Effector memory CD8-positive, alpha-beta T cell (primary cell): ENCODE measurements around the gene MRPS6.

Experiments used
- ATAC-seq: fragments of 150-1000 bp; cut with Tn5 transposase; replicated peaks from 2 replicates; pipeline ENCODE4 v1.10.0; 2021; ENCODE audit warnings: mild to moderate bottlenecking, moderate library complexity
- DNase-seq, 3 experiments: peaks; one replicate each; pipeline ENCODE4 v3.0.0; 2021
- H3K27ac Mint-ChIP-seq, 2 donors: one replicate each; pipeline ENCODE4 v1.8.0; 2022; ENCODE audit warnings: mild to moderate bottlenecking in 2 of 2, mixed read lengths in 2 of 2, moderate library complexity in 2 of 2
- H3K27me3 Mint-ChIP-seq, 2 donors: one replicate each; pipeline ENCODE4 v1.8.0; 2022; ENCODE audit warnings: mixed read lengths in 2 of 2
- H3K36me3 Mint-ChIP-seq: one replicate; pipeline ENCODE4 v1.8.0; 2022; ENCODE audit warnings: mild to moderate bottlenecking, moderate library complexity, mixed read lengths; ENCODE audit not compliant: insufficient read depth
- H3K4me1 Mint-ChIP-seq, 2 donors: one replicate each; pipeline ENCODE4 v1.8.0; 2022; ENCODE audit warnings: low read depth in 2 of 2, mixed read lengths in 2 of 2
- H3K4me3 Mint-ChIP-seq, 2 donors: one replicate each; pipeline ENCODE4 v1.8.0; 2022; ENCODE audit warnings: mild to moderate bottlenecking in 2 of 2, mixed read lengths in 2 of 2, moderate library complexity in 2 of 2
- H3K9me3 Mint-ChIP-seq, 2 donors: one replicate each; pipeline ENCODE4 v1.8.0; 2022; ENCODE audit warnings: mixed read lengths in 2 of 2
- total RNA-seq, 9 experiments: gene quantifications; one replicate each; lab custom pipeline; 2026; lab: John Stamatoyannopoulos, UW

The MRPS6 gene
- 10.6 to 59.9 (median 37.1) reads per million in 9 experiments for total RNA-seq

DNA sequence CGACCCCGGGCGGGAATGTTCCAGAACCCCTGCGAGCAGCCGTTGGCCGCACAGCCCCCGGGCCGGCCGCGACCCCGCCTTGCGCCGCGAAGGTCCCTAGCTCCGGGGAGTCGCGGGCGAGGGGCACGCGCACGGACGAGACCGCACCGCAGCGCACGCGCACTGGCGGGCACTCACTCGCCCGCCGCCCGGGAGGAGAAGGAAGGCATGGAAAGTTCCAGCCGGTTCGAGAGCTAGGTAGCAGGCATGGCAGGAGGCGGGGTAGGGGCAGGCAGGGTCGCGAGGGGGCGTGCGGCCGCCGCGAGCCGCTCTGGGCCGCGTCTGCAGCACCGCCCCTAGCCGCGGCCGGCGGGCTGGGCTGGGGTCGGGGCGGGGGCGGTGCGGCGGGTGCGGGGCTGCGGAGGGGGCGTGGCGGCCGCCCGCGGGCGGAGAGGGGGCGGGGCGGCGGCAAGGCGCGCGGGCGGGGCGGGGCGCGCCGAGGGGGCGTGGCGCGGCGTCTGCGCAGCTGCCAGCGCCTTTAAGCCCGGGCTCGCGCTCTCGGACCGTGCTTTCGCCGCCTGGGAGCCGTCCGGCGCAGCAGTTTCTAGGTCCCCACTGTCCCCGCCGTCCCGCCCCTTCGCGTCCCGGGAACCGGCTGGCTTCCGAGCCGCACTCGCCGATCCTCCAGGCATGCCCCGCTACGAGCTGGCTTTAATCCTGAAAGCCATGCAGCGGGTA, at the start of gene MRPS6, which contains the start of gene SLC5A3:
TSS of gene MRPS6 (plus strand) at position 547 of the 717 bp plus-strand sequence. CDS start at position 670, 123 bp downstream.
TSS of gene SLC5A3 (plus strand) at position 547 of the 717 bp plus-strand sequence. CDS start 21,621 bp downstream, outside the sequence.
- no peaks in the 10 kb centered on the region for H3K9me3 Mint-ChIP-seq

DNA sequence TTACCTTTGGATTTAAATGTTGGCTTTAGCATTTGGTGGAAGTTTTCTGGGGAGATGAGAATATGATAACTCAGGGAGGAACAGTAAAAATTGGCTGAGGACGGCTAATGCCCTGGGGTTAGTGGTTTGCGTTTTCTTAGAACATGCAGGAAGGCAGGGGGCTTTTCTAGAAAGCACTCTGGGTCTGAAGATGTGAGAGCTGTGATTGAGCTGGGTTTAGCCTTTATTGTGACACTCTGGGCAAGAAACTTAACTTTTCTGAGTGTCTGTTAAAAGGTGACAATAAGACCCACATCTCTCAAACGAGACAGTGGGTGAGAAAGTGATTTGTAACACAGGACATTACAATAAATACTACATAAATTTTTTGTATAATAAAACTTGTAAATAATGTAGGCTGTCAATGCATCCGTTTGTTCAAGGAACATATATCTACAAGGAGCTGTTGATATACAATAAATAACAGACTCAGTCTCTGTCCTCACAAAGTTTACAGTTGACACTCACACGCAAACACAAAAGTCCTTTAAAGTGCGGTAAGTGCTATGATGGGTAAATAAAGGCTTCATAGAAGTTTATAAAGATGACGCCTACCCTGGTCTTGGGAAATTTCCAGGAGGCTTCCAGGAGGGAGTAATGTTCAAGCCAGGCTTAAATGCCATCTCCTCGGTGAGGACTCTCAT, 49.5 kb upstream of the MRPS6 start:
- H3K27ac Mint-ChIP-seq = no peak overlapping the region
- no peaks in the 10 kb centered on the region for H3K27me3 Mint-ChIP-seq
- no peak overlapping the region for H3K4me3 Mint-ChIP-seq
- DNase-seq (no peak), ATAC-seq (peak; percentile 59)
- H3K9me3 Mint-ChIP-seq = no peaks in the 10 kb centered on the region
- H3K4me1 Mint-ChIP-seq = peaks cover 3 to 14% of the 10 kb centered on the region in 2 donors
- no peaks in the 10 kb centered on the region for H3K36me3 Mint-ChIP-seq

More for the DNA sequence above, at the start of gene MRPS6, which contains the start of gene SLC5A3:
- peak within 1 kb of the TSS; percentile 92 to 93 for H3K27ac Mint-ChIP-seq
- peaks cover 36 to 44% of the 10 kb centered on the region in 2 donors for H3K4me1 Mint-ChIP-seq
- ATAC-seq (peak; percentile 75), DNase-seq (peak; percentile 52 to 61 (median 53))
- peaks cover 19% of the 10 kb centered on the region for H3K36me3 Mint-ChIP-seq
- H3K27me3 Mint-ChIP-seq = no peaks in the 10 kb centered on the region
- peak within 1 kb of the TSS; percentile 93 to 94 for H3K4me3 Mint-ChIP-seq

DNA sequence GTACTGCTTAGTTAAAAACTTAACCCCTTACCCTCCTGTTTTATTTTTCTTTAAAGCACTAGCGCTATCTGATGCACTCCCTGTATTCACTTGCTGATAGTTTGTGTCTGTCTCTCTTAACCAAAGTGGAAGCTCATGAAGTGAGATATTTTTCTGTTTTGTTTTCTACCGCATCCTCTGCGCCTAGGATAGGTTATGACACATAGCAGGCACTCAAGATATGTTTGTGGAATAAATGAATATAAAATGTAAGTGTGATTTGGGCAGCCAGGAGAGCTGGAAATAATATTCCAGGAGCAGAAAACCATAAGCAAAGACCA, 49.0 kb upstream of the MRPS6 start:
- no peak overlapping the region for H3K4me3 Mint-ChIP-seq
- ATAC-seq (no peak), DNase-seq (no peak)
- H3K27ac Mint-ChIP-seq = no peak overlapping the region
- no peaks in the 10 kb centered on the region for H3K27me3 Mint-ChIP-seq
- H3K4me1 Mint-ChIP-seq = peaks cover 0 to 12% of the 10 kb centered on the region in 2 donors
- H3K9me3 Mint-ChIP-seq = no peaks in the 10 kb centered on the region
- no peaks in the 10 kb centered on the region for H3K36me3 Mint-ChIP-seq

DNA sequence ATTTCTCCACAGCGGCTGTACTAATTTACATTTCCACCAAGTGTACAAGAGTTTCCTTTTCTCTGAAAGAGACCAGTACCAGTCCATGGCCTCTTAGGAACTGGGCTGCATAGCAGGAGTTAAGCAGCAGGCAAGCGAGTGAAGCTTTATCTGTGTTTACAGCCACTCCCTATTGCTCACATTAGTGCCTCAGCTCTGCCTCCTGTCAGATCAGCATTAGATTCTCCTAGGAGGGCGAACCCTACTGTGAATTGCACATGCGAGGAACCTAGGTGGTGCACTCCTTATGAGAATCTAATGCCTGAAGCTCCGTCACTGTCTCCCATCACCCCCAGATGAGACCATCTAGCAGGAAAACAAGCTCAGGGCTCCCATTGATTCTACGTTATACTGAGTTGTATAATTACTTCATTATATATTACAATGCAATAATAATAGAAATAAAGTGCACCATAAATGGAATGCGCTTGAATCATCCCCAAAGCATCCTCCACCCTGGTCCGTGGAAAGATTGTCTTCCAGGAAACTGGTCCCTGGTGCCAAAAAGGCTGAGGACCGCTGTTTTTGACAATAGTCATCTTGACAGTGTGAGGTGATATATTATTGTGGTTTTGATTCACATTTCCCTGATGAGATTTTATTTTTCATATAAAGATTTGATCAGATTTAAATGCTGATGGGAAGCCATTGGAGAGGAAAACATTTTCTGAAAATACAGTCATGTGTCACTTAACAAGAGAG, 45.5 kb upstream of the MRPS6 start:
- peaks cover 7 to 15% of the 10 kb centered on the region in 2 donors for H3K4me1 Mint-ChIP-seq
- no peak overlapping the region for H3K4me3 Mint-ChIP-seq
- ATAC-seq (no peak), DNase-seq (no peak)
- H3K27ac Mint-ChIP-seq = no peak overlapping the region
- no peaks in the 10 kb centered on the region for H3K36me3 Mint-ChIP-seq
- H3K27me3 Mint-ChIP-seq = no peaks in the 10 kb centered on the region
- H3K9me3 Mint-ChIP-seq = no peaks in the 10 kb centered on the region

DNA sequence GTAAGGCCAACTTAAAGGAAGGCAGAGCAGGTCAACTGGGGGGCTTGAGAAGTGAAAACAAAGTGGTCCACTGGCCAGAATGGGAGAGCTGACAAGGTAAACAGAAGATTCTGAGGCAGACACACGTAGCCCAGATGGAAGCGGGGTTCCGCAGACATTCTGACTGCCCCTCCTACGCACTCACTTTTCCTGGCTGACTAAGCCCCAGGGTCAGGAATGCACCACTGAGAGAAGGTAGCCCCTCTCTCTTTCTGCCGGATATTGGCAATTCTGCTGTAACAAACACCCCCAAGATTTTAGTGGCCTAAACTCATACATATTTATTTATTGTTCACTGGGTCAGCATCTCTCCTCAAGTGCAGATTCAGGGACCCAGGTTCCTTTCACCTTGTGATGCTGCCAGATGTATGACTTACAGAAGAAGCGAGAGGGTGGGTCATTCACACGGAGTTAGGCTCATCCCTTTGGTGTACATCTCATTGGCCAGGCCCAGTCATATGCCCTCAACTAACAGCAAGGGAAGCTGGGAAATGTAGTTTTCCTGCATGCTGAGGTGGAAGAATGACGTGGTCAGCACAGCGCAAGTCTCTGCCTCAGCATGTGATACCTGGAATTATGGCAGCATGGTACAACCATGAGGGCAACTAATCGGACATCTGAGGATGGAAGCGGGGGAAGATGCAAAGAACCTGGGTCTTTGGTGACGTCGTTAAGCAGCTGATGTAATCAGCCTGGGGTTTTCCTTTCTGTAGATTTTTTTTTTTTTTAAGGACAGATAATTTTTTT, 43.4 kb upstream of the MRPS6 start:
- Mint-ChIP-seq H3K27ac (peak overlapping the region; percentile 54 to 89), H3K27me3 (no peaks in the 10 kb centered on the region), H3K9me3 (no peaks in the 10 kb centered on the region), H3K4me1 (peaks cover 9 to 16% of the 10 kb centered on the region in 2 donors), H3K4me3 (peak overlapping the region; percentile 52 to 60), H3K36me3 (no peaks in the 10 kb centered on the region)
- DNase-seq = peak; percentile 25 to 26 (median 26)
- peak; percentile 93 for ATAC-seq

DNA sequence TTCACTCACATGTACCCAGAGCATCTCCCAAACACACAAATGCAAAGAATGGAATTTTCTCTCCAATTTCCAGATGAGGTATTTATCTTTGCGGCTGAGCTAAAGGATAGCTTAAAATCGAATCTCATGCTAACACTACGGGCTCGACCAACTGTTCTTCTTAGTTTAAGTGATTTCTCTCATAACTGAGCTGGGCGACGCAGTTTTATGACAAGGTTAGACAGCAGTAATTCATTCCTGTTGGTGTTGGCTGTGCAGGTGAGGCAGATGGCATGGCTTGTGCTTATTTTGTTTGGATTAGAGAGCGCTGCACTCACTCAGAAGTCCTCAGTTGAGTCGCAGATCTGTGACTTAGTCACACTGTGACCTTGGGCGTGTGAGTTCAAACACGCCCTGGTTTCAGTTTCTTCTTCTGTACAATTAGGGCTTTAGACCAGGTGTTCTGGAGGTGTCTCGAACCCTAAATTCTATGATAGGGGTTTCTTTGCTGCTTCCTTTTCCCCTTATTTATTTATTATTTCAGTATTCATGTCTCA, 41.5 kb upstream of the MRPS6 start:
- no peaks in the 10 kb centered on the region for H3K9me3 Mint-ChIP-seq
- peaks cover 6 to 16% of the 10 kb centered on the region in 2 donors for H3K4me1 Mint-ChIP-seq
- DNase-seq = no peak
- peak overlapping the region in 1 of 2 donors; percentile 29 for H3K27ac Mint-ChIP-seq
- H3K27me3 Mint-ChIP-seq = peaks cover 0 to 9% of the 10 kb centered on the region in 2 donors
- no peaks in the 10 kb centered on the region for H3K36me3 Mint-ChIP-seq
- no peak for ATAC-seq
- H3K4me3 Mint-ChIP-seq = no peak overlapping the region

DNA sequence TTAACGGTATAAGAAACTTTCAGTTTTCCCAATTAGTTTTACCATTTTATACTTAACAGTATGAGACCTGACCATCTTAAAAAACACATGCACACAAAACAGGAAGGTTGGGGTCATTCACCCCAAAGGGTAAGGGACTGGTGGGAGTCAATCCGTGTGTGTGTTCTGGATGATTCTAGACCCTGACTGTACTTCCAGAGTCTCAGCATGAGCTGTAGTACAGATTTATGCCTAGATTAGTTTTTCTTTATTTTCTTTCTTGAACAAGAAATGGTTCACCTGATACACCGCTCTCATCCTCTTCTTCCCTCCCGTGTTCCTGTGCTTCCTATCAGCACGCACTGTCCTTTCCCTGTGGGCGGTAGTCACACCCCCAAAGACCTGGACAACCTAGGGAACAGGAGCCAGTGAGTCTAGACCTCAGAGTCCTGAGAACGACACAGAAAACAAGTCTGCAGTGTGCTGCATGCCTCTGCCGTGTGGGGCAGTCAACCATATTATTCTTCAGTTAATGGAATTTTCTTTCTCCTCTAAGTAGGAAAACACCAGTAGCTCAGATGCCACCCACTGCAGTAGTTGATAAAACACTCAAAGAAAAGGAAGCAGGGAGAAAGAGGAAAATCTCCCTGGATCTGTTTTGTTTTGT, 38.9 kb upstream of the MRPS6 start:
- ATAC-seq (no peak), DNase-seq (no peak)
- H3K4me3 Mint-ChIP-seq = no peak overlapping the region
- no peaks in the 10 kb centered on the region for H3K9me3 Mint-ChIP-seq
- peak overlapping the region in 1 of 2 donors; percentile 65 for H3K27ac Mint-ChIP-seq
- H3K4me1 Mint-ChIP-seq = peaks cover 6 to 16% of the 10 kb centered on the region in 2 donors
- no peaks in the 10 kb centered on the region for H3K36me3 Mint-ChIP-seq
- peaks cover 0 to 9% of the 10 kb centered on the region in 2 donors for H3K27me3 Mint-ChIP-seq

DNA sequence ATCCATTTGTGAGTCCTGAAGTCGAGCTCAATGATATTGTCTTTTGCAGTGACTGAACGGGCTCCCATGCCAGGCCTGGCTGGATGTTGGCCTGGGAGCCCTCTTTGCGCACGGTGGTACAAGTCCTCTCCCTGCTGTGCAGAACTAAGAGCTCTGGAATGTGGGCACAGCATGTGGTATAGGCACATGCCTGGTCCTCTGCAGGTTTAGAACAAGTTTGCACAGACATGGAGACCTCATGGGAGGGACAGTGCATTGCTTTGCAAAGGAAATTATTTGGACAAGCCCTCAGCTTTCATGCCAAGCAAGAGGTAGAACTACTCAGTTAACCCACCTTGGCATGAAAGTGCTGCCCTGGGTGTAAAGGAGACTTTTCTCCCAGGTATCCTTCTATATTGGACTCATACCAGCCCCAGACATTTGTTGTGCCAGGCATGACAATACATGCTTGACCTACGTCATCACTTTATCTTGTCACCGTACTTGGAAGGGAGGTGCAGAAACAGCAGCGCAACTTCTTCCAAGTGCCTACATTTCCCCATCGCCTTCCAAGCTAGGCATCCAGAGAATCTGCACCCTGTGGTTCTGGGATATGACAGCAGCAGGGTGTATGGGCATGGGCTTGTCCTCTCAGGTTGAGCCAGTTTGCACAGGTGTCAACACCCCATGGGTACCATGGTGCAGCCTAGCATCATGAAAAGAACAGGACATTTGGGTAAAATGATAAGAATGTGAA, 37.6 kb upstream of the MRPS6 start:
- peak overlapping the region in 1 of 2 donors; percentile 65 for H3K27ac Mint-ChIP-seq
- no peak overlapping the region for H3K4me3 Mint-ChIP-seq
- DNase-seq = no peak
- no peaks in the 10 kb centered on the region for H3K9me3 Mint-ChIP-seq
- H3K4me1 Mint-ChIP-seq = peaks cover 2 to 12% of the 10 kb centered on the region in 2 donors
- ATAC-seq = no peak
- peaks cover 0 to 9% of the 10 kb centered on the region in 2 donors for H3K27me3 Mint-ChIP-seq
- H3K36me3 Mint-ChIP-seq = no peaks in the 10 kb centered on the region

DNA sequence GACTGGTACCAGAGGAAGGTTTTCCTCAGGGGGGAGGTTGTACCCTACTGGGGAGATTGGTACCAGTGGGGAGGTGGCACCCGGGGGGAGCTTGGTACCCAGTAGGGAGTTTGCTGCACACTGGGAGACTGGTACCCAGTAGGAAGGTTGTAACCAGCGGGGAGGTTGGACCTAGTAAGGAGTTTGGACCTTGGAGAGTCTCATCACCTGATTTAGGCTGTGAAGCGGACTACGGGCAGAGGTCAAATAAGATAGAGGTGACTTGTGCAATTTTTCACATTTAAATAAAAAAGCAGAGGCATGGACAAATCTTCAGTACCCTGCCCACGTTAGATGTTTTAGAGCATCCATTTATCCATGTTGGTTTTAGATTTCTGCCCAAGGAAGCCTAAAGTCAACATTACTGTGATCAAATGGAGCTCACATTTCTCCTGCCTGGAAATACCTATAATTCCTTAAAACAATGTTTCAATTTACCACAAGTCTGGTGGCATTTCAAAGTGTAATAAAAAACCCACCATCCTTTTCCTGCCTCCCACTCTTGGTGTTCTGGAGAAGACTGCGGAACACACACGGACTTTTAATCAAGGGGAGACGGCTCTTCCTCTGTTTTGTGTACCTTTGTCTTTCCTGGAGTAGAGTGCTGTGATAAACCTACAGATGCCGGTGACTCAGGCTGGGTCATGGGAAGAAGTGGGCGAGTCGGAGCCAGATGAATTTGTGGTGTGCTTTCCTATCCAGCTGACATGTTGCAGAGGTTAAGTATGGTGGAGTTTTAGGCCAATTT, 36.2 kb upstream of the MRPS6 start:
- no peaks in the 10 kb centered on the region for H3K36me3 Mint-ChIP-seq
- peaks cover 2 to 7% of the 10 kb centered on the region in 2 donors for H3K4me1 Mint-ChIP-seq
- H3K27ac Mint-ChIP-seq = no peak overlapping the region
- no peaks in the 10 kb centered on the region for H3K9me3 Mint-ChIP-seq
- ATAC-seq = no peak
- no peak for DNase-seq
- peaks cover 0 to 9% of the 10 kb centered on the region in 2 donors for H3K27me3 Mint-ChIP-seq
- H3K4me3 Mint-ChIP-seq = no peak overlapping the region

DNA sequence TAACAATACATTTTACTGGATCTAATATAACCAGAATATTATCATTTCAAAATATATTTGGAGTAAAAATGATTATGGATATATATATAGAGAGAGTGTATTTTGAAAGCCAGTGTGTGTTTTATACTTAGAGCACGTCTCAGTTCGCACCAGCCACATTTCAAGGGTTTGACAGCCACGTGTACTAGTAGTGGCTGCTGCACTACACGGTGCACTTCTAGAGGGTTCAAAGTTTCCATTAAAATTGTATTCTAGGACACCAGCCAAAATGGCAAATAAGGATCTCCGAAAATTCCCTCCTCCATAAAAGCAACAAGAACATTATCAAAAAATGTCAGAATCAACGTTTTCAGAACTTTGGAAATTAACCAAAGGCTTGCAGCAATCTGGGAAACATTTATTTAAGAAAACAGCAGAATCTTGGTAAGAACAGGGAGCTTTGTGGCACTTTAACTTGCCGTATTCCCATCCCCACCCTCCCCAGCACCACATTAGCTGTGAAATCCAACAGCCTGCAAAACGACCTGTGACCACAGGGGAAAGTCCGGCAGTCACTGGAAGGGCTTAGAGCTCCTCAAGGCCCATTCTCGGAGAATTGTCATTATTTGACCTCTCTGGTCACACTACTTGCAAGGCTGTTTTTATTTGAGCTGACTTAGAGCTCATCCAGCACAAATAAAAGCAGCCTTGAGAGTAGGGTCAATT, 33.5 kb upstream of the MRPS6 start:
- no peaks in the 10 kb centered on the region for H3K4me1 Mint-ChIP-seq
- no peak for DNase-seq
- no peak for ATAC-seq
- H3K27me3 Mint-ChIP-seq = peaks cover 0 to 9% of the 10 kb centered on the region in 2 donors
- H3K36me3 Mint-ChIP-seq = no peaks in the 10 kb centered on the region
- no peak overlapping the region for H3K4me3 Mint-ChIP-seq
- peak overlapping the region in 1 of 2 donors; percentile 10 for H3K27ac Mint-ChIP-seq
- H3K9me3 Mint-ChIP-seq = no peaks in the 10 kb centered on the region

DNA sequence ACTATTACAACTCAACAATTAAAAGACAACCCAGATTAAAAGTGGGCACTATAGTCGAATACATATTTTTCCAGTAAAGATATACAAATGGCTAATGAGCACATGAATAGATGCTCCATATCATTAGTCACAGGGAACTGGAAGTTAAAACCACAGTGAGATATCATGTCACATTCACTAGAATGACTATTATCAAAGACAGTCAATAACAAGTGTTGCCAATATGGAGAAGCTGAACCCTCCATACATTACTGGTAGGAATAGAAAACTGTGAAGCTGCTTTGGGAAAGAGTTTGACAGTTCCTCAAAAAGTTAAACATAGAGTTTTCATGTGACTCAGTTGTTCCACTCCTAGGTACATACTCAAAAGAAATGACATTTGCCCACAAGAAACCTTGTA, 30.6 kb upstream of the MRPS6 start:
- Mint-ChIP-seq H3K4me1 (peaks cover 0 to 13% of the 10 kb centered on the region in 2 donors), H3K27me3 (no peaks in the 10 kb centered on the region), H3K36me3 (no peaks in the 10 kb centered on the region), H3K27ac (no peak overlapping the region), H3K9me3 (no peaks in the 10 kb centered on the region), H3K4me3 (no peak overlapping the region)
- DNase-seq (no peak), ATAC-seq (no peak)
